ENCODE results near the gene IGSF21.

DNA sequence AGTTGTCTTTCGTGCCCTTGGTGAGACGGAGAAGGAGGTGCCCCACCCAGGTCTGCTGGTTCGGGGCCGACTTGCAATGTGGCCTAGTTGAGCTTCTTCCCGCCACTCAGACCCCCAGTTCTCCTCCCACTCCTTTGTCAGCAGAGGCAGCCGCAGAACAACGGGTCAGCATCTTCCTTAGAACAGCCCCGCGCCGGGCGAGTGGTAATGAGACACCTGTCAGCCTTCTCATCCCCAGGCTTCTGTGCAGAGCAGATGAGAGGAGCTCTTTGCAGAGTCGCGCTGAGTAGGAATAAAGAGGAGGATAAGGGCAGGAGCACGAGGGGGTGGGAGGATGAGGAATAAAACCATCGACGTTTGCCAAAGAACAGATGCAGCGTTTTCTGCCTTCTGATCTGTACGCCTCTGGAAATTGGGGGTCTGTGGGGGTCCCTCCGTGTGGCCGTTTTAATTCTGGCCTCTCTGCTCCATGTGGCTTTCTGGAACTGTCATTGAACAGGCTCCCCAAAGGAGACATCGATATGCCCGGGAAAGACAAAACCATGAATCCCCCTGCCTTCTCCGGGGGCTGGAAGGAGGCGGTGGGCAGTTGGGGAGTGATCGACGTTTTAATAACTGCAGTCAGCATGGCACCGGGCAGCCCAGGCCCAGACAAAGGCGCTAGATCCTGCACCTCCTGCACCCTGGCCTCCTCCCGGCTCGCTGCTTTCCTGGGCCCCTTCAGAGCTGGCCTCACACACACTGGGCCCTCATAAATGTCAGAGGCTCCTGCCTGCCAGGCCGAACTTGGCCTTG is 27.5 kb upstream of the IGSF21 start:
- TF ChIP-seq, protein P1, sequence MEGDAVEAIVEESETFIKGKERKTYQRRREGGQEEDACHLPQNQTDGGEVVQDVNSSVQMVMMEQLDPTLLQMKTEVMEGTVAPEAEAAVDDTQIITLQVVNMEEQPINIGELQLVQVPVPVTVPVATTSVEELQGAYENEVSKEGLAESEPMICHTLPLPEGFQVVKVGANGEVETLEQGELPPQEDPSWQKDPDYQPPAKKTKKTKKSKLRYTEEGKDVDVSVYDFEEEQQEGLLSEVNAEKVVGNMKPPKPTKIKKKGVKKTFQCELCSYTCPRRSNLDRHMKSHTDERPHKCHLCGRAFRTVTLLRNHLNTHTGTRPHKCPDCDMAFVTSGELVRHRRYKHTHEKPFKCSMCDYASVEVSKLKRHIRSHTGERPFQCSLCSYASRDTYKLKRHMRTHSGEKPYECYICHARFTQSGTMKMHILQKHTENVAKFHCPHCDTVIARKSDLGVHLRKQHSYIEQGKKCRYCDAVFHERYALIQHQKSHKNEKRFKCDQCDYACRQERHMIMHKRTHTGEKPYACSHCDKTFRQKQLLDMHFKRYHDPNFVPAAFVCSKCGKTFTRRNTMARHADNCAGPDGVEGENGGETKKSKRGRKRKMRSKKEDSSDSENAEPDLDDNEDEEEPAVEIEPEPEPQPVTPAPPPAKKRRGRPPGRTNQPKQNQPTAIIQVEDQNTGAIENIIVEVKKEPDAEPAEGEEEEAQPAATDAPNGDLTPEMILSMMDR (conservative IDR thresholded peaks at IDR 0.05; ENCODE audit: low read depth, low read length), result no peak
- TF ChIP-seq NFE2L2 (IDR thresholded peaks at IDR 0.05; ENCODE audit: low read depth, low read length) (no peak), RCOR1 (IDR thresholded peaks at IDR 0.05; ENCODE audit: insufficient replicate concordance, low read length) (no peak), POLR2A (IDR thresholded peaks at IDR 0.05; ENCODE audit: low read depth, low read length) (no peak), RAD21 (IDR thresholded peaks at IDR 0.05; ENCODE audit: low read length) (no peak), BHLHE40 (IDR thresholded peaks at IDR 0.05; ENCODE audit: low read depth, low read length) (no peak), SMC3 (IDR thresholded peaks at IDR 0.05; ENCODE audit: low read depth, low read length) (no peak), ELK1 (IDR thresholded peaks at IDR 0.05; ENCODE audit: borderline replicate concordance, low read depth, low read length) (no peak), CHD1 (IDR thresholded peaks at IDR 0.05; ENCODE audit: low read depth, low read length) (no peak), USF2 (IDR thresholded peaks at IDR 0.05; ENCODE audit: low read depth, low read length) (no peak), CEBPB (IDR thresholded peaks at IDR 0.05; ENCODE audit: low read depth, low read length) (no peak)

Data from IMR-90 (cell line).